IPS-11a (cell line): ENCODE results near the gene RAB1B.

Source experiments
- H3K4me3 ChIP-seq: one replicate; pipeline ENCODE4 v1.5.1; 2013; ENCODE audit warnings: low read depth, low read length, control low read depth

RAB1B gene

GRCh38 chr11:66268244-66268951 is at the start of gene RAB1B:
TSS of gene RAB1B (plus strand) at chr11:66268639. CDS start at chr11:66268680, 41 bp downstream.
- H3K4me3 ChIP-seq = peak within 1 kb of the TSS; percentile 78

- H3K4me3 ChIP-seq = no peak overlapping the region
Observed at GRCh38 chr11:66218846-66219620, 49.4 kb upstream of the RAB1B start.

GRCh38 chr11:66219846-66220565 is 48.4 kb upstream of the RAB1B start:
- no peak overlapping the region for H3K4me3 ChIP-seq

- H3K4me3 ChIP-seq = no peak overlapping the region
Observed at GRCh38 chr11:66220566-66220935, 47.9 kb upstream of the RAB1B start.

- no peak overlapping the region for H3K4me3 ChIP-seq
Observed at GRCh38 chr11:66221012-66221411, 47.4 kb upstream of the RAB1B start.

- H3K4me3 ChIP-seq = no peak overlapping the region
Observed at GRCh38 chr11:66221726-66222236, 46.7 kb upstream of the RAB1B start.

- no peak overlapping the region for H3K4me3 ChIP-seq
Observed at GRCh38 chr11:66222358-66223149, 45.9 kb upstream of the RAB1B start.

- no peak overlapping the region for H3K4me3 ChIP-seq
Observed at GRCh38 chr11:66224226-66224855, 44.1 kb upstream of the RAB1B start.

- no peak overlapping the region for H3K4me3 ChIP-seq
Observed at GRCh38 chr11:66225066-66225465, 43.4 kb upstream of the RAB1B start.

GRCh38 chr11:66226101-66226500 is 42.3 kb upstream of the RAB1B start:
- H3K4me3 ChIP-seq = no peak overlapping the region

- H3K4me3 ChIP-seq = no peak overlapping the region
Observed at GRCh38 chr11:66227700-66228099, 40.7 kb upstream of the RAB1B start.

- no peak overlapping the region for H3K4me3 ChIP-seq
Observed at GRCh38 chr11:66228521-66228920, 39.9 kb upstream of the RAB1B start.

- H3K4me3 ChIP-seq = no peak overlapping the region
Observed at GRCh38 chr11:66230156-66230555, 38.3 kb upstream of the RAB1B start.

GRCh38 chr11:66230978-66231377 is 37.5 kb upstream of the RAB1B start:
- H3K4me3 ChIP-seq = no peak overlapping the region

GRCh38 chr11:66231561-66231960 is 36.9 kb upstream of the RAB1B start:
- H3K4me3 ChIP-seq = no peak overlapping the region

GRCh38 chr11:66232769-66233168 is 35.7 kb upstream of the RAB1B start:
- no peak overlapping the region for H3K4me3 ChIP-seq

GRCh38 chr11:66233301-66233700 is 35.1 kb upstream of the RAB1B start:
- H3K4me3 ChIP-seq = no peak overlapping the region

- H3K4me3 ChIP-seq = no peak overlapping the region
Observed at GRCh38 chr11:66235141-66235540, 33.3 kb upstream of the RAB1B start.

GRCh38 chr11:66237867-66238266 is 30.6 kb upstream of the RAB1B start:
- H3K4me3 ChIP-seq = no peak overlapping the region

- no peak overlapping the region for H3K4me3 ChIP-seq
Observed at GRCh38 chr11:66238786-66239413, 29.5 kb upstream of the RAB1B start.
